HEK293 (cell line): Measurements from ENCODE around the gene TSC22D3.

Experiments used
- CTCF ChIA-PET: fragments of 350-600 bp; formaldehyde crosslinking; extraction: SDS; loops from one replicate; lab custom pipeline; 2021; ENCODE audit warnings: antibody characterized with exemption; lab: Yijun Ruan, JAX
- POLR2A ChIA-PET: fragments of 300-600 bp; formaldehyde crosslinking; extraction: SDS; loops from one replicate; lab custom pipeline; 2020; ENCODE audit warnings: antibody characterized with exemption, inconsistent platforms; lab: Yijun Ruan, JAX
- H3K27ac ChIP-seq: fragments of 200-500 bp; sonication (Bioruptor generic); 2 replicates; pipeline ENCODE4 v1.5.1; 2014; ENCODE audit warnings: low read depth, low read length, control low read depth, inconsistent platforms; ENCODE audit errors: extremely low read depth
- H3K36me3 ChIP-seq, 2 experiments: fragments of 200-500 bp in 1 of 2; sonication (Bioruptor generic) in 1 of 2; 1 replicate in 1 of 2; 2 replicates in 1 of 2; pipeline ENCODE4 v1.5.1; 2014 to 2017; ENCODE audit warnings: inconsistent platforms in 2 of 2, low read length in 2 of 2; ENCODE audit not compliant: control insufficient read depth in 2 of 2, insufficient read depth in 1 of 2
- H3K4me1 ChIP-seq: fragments of 200-500 bp; sonication (Bioruptor generic); 2 replicates; pipeline ENCODE4 v1.5.1; 2014; ENCODE audit warnings: mild to moderate bottlenecking, low read length, inconsistent platforms; ENCODE audit not compliant: control insufficient read depth, insufficient read depth
- H3K4me3 ChIP-seq: 2 replicates; pipeline ENCODE4 v1.5.1; 2011; ENCODE audit warnings: low read depth, mild to moderate bottlenecking, control low read depth, low read length, moderate library complexity
- H3K9me3 ChIP-seq: fragments of 200-500 bp; sonication (Bioruptor generic); 2 replicates; pipeline ENCODE4 v1.5.1; 2014; ENCODE audit warnings: low read depth, low read length, inconsistent platforms; ENCODE audit not compliant: control insufficient read depth, insufficient read depth
- EGR2 ChIP-seq: fragments of 450-650 bp; formaldehyde crosslinking; IDR thresholded peaks from 2 replicates; pipeline ENCODE4 v1.5.1; 2016; ENCODE audit warnings: low read depth, missing biosample characterization, missing genetic modification characterization
- ELK4 ChIP-seq: IDR thresholded peaks from 2 replicates; pipeline ENCODE4 v1.6.1; 2011; ENCODE audit warnings: mild to moderate bottlenecking, low read depth, low read length, borderline replicate concordance
- GLI4 ChIP-seq: fragments of 450-650 bp; formaldehyde crosslinking; IDR thresholded peaks from 2 replicates; pipeline ENCODE4 v1.5.1; 2016; ENCODE audit warnings: missing biosample characterization, missing genetic modification characterization
- GLIS2 ChIP-seq: fragments of 450-650 bp; formaldehyde crosslinking; IDR thresholded peaks from 2 replicates; pipeline ENCODE4 v1.5.1; 2016; ENCODE audit warnings: missing biosample characterization, missing genetic modification characterization
- HOXA7 ChIP-seq: sonication (generic); formaldehyde crosslinking; IDR thresholded peaks from 2 replicates; pipeline ENCODE4 v1.8.1; 2022; ENCODE audit warnings: missing genetic modification reagents, borderline replicate concordance
- SCRT2 ChIP-seq: fragments of 450-650 bp; formaldehyde crosslinking; IDR thresholded peaks from 2 replicates; pipeline ENCODE4 v1.5.1; 2016; ENCODE audit warnings: missing biosample characterization, missing genetic modification characterization
- TSHZ1 ChIP-seq: fragments of 450-650 bp; formaldehyde crosslinking; IDR thresholded peaks from 2 replicates; pipeline ENCODE4 v1.5.1; 2016; ENCODE audit warnings: missing biosample characterization, missing genetic modification characterization, borderline replicate concordance
- ZBTB6 ChIP-seq: fragments of 450-650 bp; formaldehyde crosslinking; IDR thresholded peaks from 2 replicates; pipeline ENCODE4 v1.5.1; 2017; ENCODE audit warnings: missing biosample characterization, missing genetic modification characterization
- ZNF146 ChIP-seq: fragments of 450-650 bp; formaldehyde crosslinking; IDR thresholded peaks from 2 replicates; pipeline ENCODE4 v1.5.1; 2016; ENCODE audit warnings: missing biosample characterization, missing genetic modification characterization
- ZNF18 ChIP-seq: fragments of 450-650 bp; formaldehyde crosslinking; IDR thresholded peaks from 2 replicates; pipeline ENCODE4 v1.5.1; 2016; ENCODE audit warnings: missing biosample characterization, missing genetic modification characterization
- ZNF202 ChIP-seq: fragments of 450-650 bp; formaldehyde crosslinking; IDR thresholded peaks from 2 replicates; pipeline ENCODE4 v1.5.1; 2016; ENCODE audit warnings: missing biosample characterization, missing genetic modification characterization, borderline replicate concordance
- ZNF354C ChIP-seq: fragments of 450-650 bp; formaldehyde crosslinking; IDR thresholded peaks from 2 replicates; pipeline ENCODE4 v1.5.1; 2016; ENCODE audit warnings: missing biosample characterization, missing genetic modification characterization, low read depth, borderline replicate concordance
- ZNF510 ChIP-seq: fragments of 450-650 bp; formaldehyde crosslinking; IDR thresholded peaks from 2 replicates; pipeline ENCODE4 v1.5.1; 2018; ENCODE audit warnings: mild to moderate bottlenecking, missing genetic modification characterization, missing biosample characterization; ENCODE audit not compliant: insufficient replicate concordance
- ZNF571 ChIP-seq: fragments of 450-650 bp; formaldehyde crosslinking; IDR thresholded peaks from 2 replicates; pipeline ENCODE4 v1.5.0; 2017; ENCODE audit warnings: missing biosample characterization, missing genetic modification characterization
- ZNF585B ChIP-seq: fragments of 450-650 bp; formaldehyde crosslinking; IDR thresholded peaks from 2 replicates; pipeline ENCODE4 v1.5.1; 2016; ENCODE audit warnings: missing biosample characterization, missing genetic modification characterization
- ZNF623 ChIP-seq: fragments of 450-650 bp; formaldehyde crosslinking; IDR thresholded peaks from 2 replicates; pipeline ENCODE4 v1.5.1; 2016; ENCODE audit warnings: missing biosample characterization, missing genetic modification characterization
- ZNF639 ChIP-seq: fragments of 450-650 bp; formaldehyde crosslinking; IDR thresholded peaks from 2 replicates; pipeline ENCODE4 v1.5.1; 2016; ENCODE audit warnings: missing biosample characterization, missing genetic modification characterization
- ZNF701 ChIP-seq: fragments of 450-650 bp; formaldehyde crosslinking; IDR thresholded peaks from 2 replicates; pipeline ENCODE4 v1.5.1; 2016; ENCODE audit warnings: missing biosample characterization, missing genetic modification characterization
- ZNF791 ChIP-seq: fragments of 450-650 bp; formaldehyde crosslinking; IDR thresholded peaks from 2 replicates; pipeline ENCODE4 v1.5.1; 2016; ENCODE audit warnings: missing biosample characterization, missing genetic modification characterization
- ZSCAN5A ChIP-seq: fragments of 450-650 bp; formaldehyde crosslinking; IDR thresholded peaks from 2 replicates; pipeline ENCODE4 v1.5.1; 2016; ENCODE audit warnings: missing biosample characterization, missing genetic modification characterization

Gene TSC22D3

GRCh38 chrX:107738768-107739167, 36.8 kb downstream of the TSC22D3 start (continued):
- TF ChIP-seq ZNF571 (tag by site-specific recombination) (no peak), ZNF639 (no peak)

GRCh38 chrX:107738272-107738671, 37.3 kb downstream of the TSC22D3 start:
- Histone ChIP-seq H3K4me3 (no peak overlapping the region), H3K36me3 (no peaks in the 10 kb centered on the region), H3K9me3 (no peaks in the 10 kb centered on the region), H3K4me1 (peaks cover 20% of the 10 kb centered on the region), H3K27ac (peak overlapping the region; percentile 77; the same call in 1 of the 2 replicates)
- ChIA-PET CTCF (interaction anchor here (0.7 to 1.3 kb wide), 3 partner anchors 9 to 78 kb away, joined by 3 to 5 read pairs (median 4); no protein-coding TSS in a partner anchor), POLR2A (interaction anchor here (1.1 to 1.6 kb wide), 2 partner anchors 9 to 11 kb away, joined by 3 to 5 read pairs; no protein-coding TSS in a partner anchor)
- TF ChIP-seq ZNF791 (tag by site-specific recombination) (no peak), SCRT2 (tag by site-specific recombination) (no peak), ZNF354C (no peak), ZNF510 (tag by site-specific recombination) (no peak), ZNF202 (tag by site-specific recombination) (no peak), ZBTB6 (no peak), ZSCAN5A (no peak), HOXA7 (CRISPR knock-in tag) (no peak), ZNF585B (tag by site-specific recombination) (no peak), ZNF623 (tag by site-specific recombination) (no peak), GLI4 (no peak), EGR2 (tag by site-specific recombination) (no peak), ZNF146 (tag by site-specific recombination) (no peak), ZNF639 (no peak)
- TF ChIP-seq, all 188 proteins: peak for 0

- POLR2A ChIA-PET: interaction anchor here (1.2 to 1.3 kb wide), 2 partner anchors 20 to 109 kb away, joined by 3 to 5 read pairs; no protein-coding TSS in a partner anchor
- Histone ChIP-seq H3K27ac (peak overlapping the region; percentile 77), H3K36me3 (no peaks in the 10 kb centered on the region), H3K4me3 (no peak overlapping the region), H3K9me3 (no peaks in the 10 kb centered on the region), H3K4me1 (peaks cover 20% of the 10 kb centered on the region)
- CTCF ChIA-PET: interaction anchor here (0.6 to 1.9 kb wide), 5 partner anchors 8 to 66 kb away, joined by 3 to 5 read pairs (median 4); partner anchors contain the start of gene TSC22D3
- no peak for TF ChIP-seq GLIS2 (tag by site-specific recombination)
- no peak for TF ChIP-seq ZNF701 (tag by site-specific recombination)
- TF ChIP-seq TSHZ1 (tag by site-specific recombination): no peak
- peak; percentile 41; the same call in 1 of the 2 replicates for TF ChIP-seq ZNF18 (tag by site-specific recombination)
- peak; percentile 61; the same call in 1 of the 2 replicates for TF ChIP-seq ELK4
Measured at GRCh38 chrX:107736781-107737531, 38.6 kb downstream of the TSC22D3 start.
